Measurements from ENCODE around the gene SETD2.

DNA sequence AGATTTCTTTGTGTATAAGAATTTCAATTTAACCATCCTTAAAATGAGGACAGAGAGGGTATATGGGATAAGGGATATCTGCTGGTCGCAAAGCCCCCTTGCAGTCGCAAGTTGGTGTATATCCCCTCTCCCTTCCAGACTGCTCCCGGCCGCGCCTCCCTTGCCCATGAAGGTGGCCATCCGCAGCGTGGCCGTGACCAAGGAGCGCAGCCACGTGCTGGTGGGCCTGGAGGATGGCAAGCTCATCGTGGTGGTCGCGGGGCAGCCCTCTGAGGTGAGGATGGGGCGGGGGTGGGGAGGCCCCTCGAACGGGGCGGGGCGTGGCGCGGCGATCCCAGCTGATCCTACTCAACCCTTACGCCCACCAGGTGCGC lies 155.1 kb downstream of the SETD2 start:
- TF ChIP-seq, protein P1, sequence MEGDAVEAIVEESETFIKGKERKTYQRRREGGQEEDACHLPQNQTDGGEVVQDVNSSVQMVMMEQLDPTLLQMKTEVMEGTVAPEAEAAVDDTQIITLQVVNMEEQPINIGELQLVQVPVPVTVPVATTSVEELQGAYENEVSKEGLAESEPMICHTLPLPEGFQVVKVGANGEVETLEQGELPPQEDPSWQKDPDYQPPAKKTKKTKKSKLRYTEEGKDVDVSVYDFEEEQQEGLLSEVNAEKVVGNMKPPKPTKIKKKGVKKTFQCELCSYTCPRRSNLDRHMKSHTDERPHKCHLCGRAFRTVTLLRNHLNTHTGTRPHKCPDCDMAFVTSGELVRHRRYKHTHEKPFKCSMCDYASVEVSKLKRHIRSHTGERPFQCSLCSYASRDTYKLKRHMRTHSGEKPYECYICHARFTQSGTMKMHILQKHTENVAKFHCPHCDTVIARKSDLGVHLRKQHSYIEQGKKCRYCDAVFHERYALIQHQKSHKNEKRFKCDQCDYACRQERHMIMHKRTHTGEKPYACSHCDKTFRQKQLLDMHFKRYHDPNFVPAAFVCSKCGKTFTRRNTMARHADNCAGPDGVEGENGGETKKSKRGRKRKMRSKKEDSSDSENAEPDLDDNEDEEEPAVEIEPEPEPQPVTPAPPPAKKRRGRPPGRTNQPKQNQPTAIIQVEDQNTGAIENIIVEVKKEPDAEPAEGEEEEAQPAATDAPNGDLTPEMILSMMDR (IDR thresholded peaks at IDR 0.05), result no peak
- no peak for TF ChIP-seq EZH2 (IDR thresholded peaks at IDR 0.05; ENCODE audit: borderline replicate concordance, insufficient read depth, low read depth, low read length, poor library complexity, severe bottlenecking)

Data from B cell (primary cell).